Stimulated activated CD8-positive, alpha-beta memory T cell treated with anti-CD3 and anti-CD28 coated beads, Interleukin-12 subunit alpha, Interleukin-12 subunit beta, amount 100 ng/mL, for 4 hours (primary cell): ENCODE measurements around the gene GFY.
"Not testable (repeated sequence)": the region's sequence is repeated elsewhere in the genome, so short reads cannot be mapped to it uniquely, and the experiment has no call there.

ENCODE experiments used
- DNase-seq: peaks from one replicate; pipeline ENCODE4 v3.0.0-alpha.2; 2020; ENCODE audit warnings: low read depth

Gene GFY

DNA sequence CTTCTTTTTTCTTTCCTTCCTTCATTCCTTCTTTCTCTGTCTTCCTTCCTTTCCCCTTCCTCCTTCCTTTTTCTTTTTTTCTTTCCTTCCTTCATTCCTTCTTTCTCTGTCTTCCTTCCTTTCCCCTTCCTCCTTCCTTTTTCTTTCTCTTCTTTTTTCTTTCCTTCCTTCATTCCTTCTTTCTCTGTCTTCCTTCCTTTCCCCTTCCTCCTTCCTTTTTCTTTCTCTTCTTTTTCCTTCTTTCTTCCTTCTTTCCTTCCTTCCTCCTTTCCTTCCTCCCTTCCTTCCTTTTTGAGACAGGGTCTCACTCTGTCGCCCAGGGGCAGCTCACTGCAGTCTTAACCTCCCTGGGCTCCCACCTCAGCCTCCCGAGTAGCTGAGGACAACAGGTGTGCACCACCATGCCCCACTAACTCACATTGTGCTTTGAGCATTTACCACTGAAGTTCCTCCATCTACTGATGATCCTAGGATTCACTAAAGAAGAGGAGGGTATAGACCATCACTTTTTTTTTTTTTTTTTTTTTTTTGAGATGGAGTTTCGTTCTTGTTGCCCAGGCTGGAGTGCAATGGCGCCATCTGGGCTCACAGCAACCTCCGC, 19.0 kb downstream of the GFY start:
- not testable (repeated sequence) for DNase-seq

DNA sequence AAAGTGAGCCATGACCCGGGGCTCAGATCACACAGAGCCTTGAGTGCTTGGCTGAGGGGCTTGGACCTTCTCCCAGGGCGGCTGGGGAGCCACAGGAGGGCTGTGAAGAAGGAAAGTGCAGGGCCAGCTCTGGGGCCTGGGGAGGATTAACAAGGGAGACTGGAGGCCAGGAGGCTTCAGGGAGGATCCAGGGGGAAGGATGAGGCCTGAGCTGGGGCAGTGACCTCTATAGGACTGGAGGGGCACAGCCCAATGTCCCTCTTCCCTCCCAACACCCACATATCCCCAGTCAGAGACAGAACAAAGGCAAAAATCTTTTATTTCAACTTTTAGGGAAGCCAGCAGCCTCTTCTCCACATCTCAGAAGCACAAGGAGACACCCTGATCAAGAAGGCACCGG, 20.8 kb downstream of the GFY start:
- no peak for DNase-seq

DNA sequence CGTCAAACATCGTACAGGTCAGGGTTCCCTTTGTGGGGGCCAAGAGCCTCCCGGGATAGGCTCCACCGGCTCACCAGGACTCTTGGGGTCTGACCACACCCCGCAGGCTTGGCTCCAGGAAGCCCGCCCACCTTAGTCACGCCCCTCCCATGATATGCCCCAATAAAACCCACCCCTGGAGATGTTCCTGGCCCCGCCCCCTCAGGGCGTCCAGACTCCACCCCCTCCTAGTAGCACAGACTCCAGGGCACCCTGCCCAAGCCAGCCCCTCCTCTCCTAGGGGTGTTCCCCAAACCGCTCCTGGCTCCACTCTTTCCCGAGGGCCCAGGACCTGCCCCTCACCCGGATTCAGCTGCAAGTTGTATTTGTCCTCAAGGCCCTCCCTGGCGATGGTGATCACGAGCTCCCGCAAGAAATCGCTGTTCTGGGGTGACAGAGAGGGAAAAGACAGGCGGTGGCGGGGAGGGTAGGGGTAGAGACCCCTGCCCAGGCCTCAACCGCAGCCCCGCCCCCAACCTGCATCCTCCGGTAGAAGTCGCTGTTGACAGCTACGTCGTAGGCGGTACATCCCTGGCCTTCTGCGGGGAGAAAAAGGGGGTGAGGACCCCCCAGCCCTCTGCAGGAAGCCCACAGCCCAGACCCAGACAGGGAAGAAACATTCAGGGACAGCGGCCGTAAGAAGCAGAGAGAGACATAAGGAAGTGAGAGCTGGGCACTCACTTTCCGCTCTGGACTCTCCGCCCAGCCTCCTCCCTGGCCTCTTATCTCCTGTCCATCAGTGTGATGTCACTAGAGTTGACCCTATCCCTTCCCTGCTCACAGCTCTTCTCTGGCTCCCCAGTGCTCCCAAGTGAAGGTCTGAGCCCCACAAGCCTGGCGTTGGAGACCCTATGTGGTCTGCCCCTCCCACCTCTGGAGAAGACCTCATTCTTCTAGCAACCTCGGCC, 22.6 kb downstream of the GFY start:
- DNase-seq = no peak

DNA sequence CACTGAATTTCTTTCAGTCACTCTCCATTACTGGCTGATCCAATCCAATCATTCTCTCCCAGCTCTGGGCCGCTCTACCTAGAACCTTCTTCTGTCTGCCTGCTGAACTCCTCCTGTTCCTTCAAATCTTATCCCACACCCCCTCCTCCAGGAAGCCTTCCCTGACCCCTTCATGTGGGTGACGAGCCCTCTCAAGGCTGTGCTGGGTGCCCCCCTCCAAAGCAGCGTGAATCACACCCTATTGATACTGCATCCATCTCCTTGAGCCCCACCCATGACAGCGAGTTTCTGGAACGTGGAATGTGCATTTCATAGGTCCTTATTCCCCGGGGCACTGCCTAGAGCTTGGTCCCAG, 23.2 kb downstream of the GFY start:
- DNase-seq = no peak

DNA sequence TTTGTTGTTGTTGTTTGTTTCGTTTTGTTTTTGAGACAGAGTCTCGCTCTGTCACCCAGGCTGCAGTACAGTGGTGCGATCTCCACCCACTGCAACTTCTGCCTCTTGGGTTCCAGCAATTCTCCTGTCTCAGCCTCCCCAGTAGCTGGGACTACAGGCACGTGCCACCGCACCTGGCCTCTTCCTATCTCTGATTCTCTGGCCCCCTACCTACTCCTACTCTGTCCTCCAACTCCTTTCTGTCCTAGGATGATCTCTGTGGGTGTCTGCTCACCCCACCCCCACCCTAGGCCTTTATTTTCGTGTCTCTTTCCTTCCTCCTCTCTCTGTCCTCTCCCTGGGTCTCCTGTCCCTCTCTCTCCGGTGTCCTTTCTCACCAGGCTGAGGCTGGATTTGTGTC, 25.2 kb downstream of the GFY start:
- DNase-seq = no peak

DNA sequence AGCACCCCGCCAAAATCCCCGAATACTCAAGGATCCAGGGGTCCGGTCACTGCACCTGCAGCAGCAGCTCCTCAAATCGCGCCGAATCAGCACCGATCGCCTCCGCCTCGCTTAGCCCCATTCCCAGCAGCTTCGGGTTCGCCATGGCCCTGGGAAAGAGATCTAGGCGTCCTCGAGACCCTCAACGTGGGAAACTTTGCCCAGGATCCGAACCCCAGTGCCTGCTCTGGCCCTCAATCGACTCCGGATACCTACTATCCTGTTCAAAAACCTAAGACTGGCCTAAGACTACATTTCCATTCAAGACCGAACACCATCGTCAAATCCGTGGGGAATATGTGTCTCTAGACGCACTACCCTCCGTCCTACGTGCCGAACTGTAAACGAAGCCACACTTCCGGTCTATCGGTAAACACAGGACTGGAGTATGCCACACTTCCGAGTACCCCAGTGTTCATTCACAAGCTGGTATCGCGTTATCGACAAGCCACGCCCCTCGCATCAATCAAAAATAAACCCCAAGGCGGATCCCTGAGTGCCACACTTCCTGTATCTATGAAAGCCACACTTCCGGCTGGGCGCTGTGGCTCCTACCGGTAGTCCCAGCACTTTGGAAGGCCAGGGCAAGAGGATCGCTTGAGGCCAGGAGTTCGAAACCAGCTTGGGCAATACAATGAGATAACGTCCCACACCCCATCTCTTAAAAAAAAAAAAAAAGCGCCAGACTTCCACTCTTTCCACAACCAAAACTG, 26.4 kb downstream of the GFY start, which contains the start of gene PIH1D1:
TSS of gene PIH1D1 (minus strand) at position 385 of the 752 bp plus-strand sequence. CDS start at position 145, 240 bp downstream.
- peak; percentile 84 for DNase-seq

DNA sequence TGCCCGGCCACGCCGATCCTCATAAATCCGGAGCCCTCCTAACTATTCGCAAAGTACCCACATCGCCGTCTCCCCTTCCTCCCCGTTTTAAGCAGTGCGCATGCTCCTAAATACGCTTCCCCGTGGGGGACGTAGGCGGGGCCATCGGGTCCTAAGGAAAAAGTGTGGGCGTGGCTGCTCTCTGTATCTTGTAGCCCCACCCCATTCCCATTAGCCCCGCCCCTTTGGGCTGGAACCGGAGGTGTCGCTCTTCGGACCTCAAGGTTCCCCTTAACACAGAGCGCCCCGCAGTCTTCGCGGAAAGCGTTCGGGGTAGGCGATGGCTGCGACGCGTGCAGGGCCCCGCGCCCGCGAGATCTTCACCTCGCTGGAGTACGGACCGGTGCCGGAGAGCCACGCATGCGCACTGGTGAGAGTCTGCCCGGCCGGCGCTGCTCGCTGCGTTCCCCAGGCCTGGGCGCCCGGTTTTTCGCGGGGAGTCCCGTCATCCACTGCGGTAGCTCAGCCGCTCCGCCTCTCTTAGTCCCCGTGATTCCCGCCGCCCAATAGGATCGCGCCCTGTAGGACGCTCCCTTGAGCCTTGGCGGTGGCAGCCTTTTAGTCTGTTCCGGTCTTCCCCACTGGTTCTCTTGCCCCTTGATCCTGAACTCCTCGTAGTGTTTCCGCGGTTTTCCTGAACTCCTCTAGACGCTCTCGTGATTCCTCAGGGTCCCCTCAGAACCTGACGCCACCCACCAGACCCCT, 28.0 kb downstream of the GFY start, which contains the start of gene ALDH16A1:
TSS of gene ALDH16A1 (plus strand) at position 213 of the 744 bp plus-strand sequence. CDS start at position 320, 107 bp downstream.
- DNase-seq = peak; percentile 97

DNA sequence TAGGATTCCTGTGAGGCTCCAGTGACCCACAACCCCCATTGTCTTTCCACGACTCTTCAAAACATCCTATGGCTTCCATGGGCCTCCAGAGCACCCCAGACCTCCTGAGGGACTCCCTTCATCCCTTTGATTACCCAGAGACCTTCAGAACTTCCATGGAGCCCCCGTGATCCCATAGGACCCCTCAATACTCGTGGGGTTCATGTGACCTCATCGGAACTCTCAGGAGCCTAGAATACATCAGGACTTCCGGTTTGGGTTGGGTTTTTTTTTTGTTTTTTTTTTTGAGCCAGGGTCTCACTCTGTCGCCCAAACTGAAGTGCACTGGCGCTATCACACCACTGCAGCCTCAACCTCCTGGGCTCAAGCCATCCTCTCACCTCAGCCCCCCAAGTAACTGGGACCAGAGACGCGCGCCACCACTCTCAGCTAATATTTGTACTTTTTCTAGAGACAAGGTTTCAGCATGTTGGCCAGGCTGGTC, 28.6 kb downstream of the GFY start:
- no peak for DNase-seq

DNA sequence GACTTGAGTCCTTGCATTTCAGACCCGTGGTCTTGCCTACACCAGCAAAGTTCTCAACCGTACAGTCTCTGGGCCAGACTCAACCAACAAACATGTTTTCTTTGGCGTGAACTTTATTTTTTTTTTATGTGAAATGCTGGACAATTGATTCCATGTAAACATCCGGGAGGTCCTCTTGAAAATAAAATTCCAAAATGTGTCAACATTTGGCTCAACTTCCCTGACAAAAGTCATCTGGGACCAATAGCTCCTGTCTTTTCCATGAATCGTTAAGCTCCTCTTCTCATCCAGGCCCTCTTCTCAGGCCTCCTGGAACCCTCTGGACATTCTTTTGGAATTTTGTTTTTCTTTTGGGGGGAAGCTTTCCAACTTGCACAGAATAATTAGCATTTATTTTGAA, 30.6 kb downstream of the GFY start:
- no peak for DNase-seq

DNA sequence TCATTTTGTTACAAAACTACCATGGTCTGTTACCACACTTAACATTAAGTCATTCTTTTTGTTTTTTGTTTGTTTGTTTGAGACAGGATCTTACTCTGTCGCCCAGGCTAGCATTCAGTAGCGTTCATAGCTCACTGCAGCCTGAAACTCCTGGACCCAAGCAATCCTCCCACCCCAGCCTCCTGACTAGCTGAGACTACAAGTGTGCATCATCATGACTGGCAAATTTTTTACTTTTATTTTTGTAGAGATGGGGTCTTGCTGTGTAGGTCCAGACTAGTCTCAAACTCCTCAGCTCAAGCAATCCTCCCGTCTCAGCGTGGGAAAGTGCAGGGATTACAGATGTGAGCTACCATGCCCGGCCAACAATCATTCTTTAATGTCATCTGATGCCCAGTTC, 31.1 kb downstream of the GFY start:
- DNase-seq = no peak

DNA sequence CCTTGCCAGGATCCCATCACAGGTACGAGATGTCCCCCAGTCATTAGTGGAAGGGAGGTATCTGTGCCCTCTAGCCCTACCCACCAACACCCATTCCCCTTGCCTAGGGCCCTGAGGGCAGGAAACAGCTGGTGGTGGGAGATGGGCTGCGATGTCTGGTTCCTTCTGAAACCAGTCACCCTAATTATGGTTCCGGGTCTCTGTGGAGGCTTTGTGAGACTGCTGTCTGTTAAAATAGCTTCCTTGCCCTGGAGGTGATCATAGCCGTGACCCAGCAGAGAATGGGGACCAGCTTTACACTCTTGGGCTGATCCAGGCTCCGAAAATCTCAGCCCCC, 33.3 kb downstream of the GFY start:
- no peak for DNase-seq

DNA sequence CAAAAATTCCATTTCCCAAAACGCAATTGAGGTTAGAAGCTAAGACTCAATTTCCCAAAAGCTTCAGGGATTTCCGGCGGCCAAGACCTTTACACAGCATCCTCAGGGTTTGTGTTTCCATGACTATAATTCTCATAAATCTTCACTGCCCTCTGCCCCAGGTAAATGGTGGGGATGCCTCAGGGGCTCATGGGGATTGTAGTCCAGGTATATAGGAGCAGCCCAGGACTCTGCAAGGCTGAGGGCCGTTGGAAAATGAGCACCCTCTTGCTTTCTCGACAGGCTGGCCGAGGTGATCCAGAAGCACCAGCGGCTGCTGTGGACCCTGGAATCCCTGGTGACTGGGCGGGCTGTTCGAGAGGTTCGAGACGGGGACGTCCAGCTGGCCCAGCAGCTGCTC, 34.2 kb downstream of the GFY start:
- no peak for DNase-seq

DNA sequence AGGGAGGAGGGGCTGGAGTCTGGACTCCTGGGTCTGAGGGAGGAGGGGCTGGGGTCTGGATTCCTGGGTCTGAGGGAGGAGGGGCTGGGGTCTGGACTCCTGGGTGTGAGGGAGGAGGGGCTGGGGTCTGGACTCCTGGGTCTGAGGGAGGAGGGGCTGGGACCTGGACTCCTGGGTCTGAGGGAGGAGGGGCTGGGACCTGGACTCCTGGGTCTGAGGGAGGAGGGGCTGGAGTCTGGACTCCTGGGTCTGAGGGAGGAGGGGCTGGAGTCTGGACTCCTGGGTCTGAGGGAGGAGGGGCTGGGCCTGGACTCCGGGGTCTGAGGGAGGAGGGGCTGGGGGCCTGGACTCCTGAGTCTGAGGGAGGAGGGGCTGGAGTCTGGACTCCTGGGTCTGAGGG, 35.9 kb downstream of the GFY start:
- DNase-seq = not testable (repeated sequence)

DNA sequence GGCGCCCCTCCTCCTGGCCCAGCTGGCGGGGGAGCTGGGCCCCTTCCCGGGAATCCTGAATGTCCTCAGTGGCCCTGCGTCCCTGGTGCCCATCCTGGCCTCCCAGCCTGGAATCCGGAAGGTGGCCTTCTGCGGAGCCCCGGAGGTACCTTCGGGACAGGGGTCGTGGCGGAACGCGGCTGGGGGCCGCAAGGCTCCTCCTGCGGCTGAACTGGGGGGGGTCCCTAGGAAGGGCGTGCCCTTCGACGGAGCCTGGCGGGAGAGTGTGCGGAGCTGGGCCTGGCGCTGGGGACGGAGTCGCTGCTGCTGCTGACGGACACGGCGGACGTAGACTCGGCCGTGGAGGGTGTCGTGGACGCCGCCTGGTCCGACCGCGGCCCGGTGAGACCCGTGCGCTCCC, 36.5 kb downstream of the GFY start:
- no peak for DNase-seq

DNA sequence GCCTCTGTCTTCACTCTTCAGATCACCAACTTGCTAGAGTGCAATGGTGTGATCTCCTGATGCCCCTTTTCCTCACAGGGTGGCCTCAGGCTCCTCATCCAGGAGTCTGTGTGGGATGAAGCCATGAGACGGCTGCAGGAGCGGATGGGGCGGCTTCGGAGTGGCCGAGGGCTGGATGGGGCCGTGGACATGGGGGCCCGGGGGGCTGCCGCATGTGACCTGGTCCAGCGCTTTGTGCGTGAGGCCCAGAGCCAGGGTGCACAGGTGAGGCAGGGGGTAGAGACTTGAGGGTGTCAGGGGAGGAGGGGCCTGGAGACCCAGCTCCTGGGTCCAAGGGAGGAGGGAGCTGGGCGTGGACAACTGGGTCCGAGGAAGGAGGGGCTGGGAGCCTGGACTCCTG, 37.3 kb downstream of the GFY start:
- DNase-seq = no peak

DNA sequence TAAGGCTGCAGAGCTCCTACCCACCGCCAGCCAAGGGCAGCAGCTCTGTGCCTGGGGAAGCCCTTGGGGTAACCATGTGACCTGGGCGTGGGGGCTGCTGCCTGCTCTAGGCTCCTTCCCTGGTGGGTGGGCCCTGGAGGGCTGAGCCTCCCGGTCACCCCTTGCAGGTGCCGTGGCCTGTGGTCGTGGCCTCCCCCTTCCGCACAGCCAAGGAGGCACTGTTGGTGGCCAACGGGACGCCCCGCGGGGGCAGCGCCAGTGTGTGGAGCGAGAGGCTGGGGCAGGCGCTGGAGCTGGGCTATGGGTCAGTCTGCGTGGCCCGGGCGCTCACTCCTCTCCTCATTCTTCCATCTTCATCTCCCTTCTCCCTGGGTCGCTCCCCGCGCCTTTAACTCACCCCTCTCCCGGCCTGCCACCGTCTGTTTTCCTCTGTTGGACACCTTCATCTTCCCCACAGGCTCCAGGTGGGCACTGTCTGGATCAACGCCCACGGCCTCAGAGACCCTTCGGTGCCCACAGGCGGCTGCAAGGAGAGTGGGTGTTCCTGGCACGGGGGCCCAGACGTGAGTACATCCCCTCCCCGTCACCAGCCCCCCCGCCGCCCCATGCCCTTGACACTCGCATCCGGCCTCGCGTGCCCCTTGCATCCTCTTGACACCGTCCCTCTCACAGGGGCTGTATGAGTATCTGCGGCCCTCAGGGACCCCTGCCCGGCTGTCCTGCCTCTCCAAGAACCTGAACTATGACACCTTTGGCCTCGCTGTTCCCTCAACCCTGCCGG, 39.0 kb downstream of the GFY start:
- DNase-seq = no peak

DNA sequence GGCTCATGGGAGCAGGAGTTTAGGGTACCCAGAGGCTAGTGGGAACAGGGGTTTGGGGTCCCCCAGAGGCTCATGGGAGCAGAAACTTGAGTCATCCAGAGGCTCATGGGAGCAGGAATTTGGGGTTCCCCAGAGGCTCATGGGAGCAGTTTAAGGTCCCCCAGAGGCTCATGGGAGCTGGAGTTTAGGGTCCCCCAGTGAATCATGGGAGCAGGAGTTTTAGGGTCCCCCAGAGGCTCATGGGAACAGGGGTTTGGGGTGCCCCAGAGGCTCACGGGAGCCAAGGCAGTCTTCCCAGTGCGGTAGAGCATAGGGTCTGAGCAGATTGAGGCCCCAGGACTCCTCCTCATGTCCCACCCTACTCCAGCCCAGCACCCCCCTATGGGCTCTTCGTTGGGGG, 40.2 kb downstream of the GFY start:
- no peak for DNase-seq

DNA sequence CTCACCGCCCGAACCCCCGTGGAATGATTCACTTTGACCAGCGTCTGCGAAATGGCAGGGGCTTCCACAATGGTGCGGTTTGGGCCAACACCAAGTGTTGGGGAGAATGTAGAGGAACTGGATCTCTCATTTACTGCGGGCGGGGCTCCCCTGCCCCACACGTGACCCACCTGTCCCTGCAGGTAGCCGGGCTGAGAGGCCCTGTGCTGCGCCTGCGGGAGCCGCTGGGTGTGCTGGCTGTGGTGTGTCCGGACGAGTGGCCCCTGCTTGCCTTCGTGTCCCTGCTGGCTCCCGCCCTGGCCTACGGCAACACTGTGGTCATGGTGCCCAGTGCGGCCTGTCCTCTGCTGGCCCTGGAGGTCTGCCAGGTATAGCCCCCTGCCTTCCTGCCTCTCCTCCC, 43.0 kb downstream of the GFY start:
- no peak for DNase-seq

DNA sequence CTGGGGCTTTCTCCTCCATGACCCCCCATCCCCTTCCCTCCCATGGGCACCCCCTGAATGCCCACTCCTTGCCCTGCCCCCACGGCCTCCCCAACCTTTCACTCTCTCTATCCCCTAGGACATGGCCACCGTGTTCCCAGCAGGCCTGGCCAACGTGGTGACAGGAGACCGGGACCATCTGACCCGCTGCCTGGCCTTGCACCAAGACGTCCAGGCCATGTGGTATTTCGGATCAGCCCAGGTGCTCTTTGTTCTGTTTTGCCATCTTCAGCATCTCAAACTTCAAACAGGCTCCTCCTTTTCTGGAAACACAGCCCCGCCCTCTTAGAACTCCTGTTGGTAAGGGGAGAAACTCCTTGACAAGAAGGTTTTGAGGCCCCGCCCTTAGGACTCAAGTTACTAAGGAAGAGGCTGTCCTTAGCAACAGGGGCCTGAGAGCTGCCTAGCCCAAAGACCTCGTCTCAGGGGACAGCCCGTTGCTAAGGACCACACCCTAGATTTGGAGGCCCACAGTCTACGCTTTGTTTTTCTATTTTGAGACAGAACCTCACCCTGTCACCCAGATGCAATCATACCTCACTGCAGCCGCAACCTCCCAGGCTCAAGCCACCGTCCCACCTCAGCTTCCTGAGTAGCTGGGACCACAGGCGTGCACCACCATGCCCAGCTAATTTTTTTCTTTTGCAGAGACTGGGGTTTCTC, 43.7 kb downstream of the GFY start:
- peak; percentile 60 for DNase-seq

DNA sequence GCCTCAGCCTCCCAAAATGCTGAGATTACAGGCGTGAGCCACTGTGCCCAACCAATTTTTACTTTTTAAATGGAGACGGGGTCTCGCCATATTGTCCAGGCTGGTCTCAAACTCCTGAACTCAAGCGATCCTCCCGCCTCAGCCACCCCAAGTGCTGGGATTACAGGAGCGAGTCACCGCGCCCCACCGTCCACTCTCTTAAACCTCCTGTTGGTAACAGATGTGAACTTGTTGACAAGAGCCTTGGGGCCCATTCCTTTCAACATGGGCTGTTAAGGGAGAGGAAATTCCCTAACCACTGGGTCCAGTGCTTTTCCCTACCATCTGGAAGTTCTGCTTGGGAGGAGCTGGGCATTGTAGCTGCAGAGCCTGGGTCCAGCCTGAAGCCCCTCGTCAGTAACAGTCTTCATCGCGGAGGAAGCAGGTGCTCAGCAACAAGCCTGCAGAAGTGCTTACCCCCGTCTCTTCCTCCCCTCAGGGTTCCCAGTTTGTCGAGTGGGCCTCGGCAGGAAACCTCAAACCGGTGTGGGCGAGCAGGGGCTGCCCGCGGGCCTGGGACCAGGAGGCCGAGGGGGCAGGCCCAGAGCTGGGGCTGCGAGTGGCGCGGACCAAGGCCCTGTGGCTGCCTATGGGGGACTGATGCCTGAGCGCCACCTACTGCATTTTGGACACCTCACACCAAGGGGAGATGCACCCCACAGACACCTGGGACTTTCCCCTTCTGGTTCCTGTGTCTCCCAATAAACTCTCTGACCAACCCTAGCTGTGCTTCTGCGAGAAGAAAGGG, 44.8 kb downstream of the GFY start:
- peak; percentile 73 for DNase-seq
